ENCODE measurements around the gene GPR62.

GPR62 gene

GRCh38 chr3:51955893-51956770 is 951 bp downstream of the GPR62 start:
- no peak for DNase-seq

- DNase-seq = no peak
Measured at GRCh38 chr3:51957520-51958205, 2.5 kb downstream of the GPR62 start.

GRCh38 chr3:51958603-51959521 is 3.7 kb downstream of the GPR62 start:
- DNase-seq = no peak

- DNase-seq = no peak
Measured at GRCh38 chr3:51959651-51960050, 4.5 kb downstream of the GPR62 start.

- DNase-seq = no peak
Measured at GRCh38 chr3:51960386-51960785, 5.2 kb downstream of the GPR62 start.

GRCh38 chr3:51961011-51961410 is 5.8 kb downstream of the GPR62 start:
- no peak for DNase-seq

GRCh38 chr3:51961602-51962569 is 6.7 kb downstream of the GPR62 start:
- no peak for DNase-seq

GRCh38 chr3:51962854-51963530 is 7.8 kb downstream of the GPR62 start:
- no peak for DNase-seq

- no peak for DNase-seq
Measured at GRCh38 chr3:51963951-51964451, 8.8 kb downstream of the GPR62 start.

GRCh38 chr3:51964521-51964920 is 9.3 kb downstream of the GPR62 start:
- no peak for DNase-seq

- DNase-seq = no peak
Measured at GRCh38 chr3:51966016-51966415, 10.8 kb downstream of the GPR62 start.

GRCh38 chr3:51966486-51966885 is 11.3 kb downstream of the GPR62 start:
- DNase-seq = no peak

GRCh38 chr3:51966922-51967383 is 11.8 kb downstream of the GPR62 start:
- DNase-seq = no peak

GRCh38 chr3:51967384-51968169 is 12.4 kb downstream of the GPR62 start, which contains the start of gene PCBP4:
PCBP4 (minus strand) TSS chr3:51967454; CDS start chr3:51961240, 6,214 bp downstream.
- no peak for DNase-seq

GRCh38 chr3:51968170-51968775 is 13.1 kb downstream of the GPR62 start:
- DNase-seq = no peak

GRCh38 chr3:51968883-51969678 is 13.9 kb downstream of the GPR62 start:
- DNase-seq = no peak

GRCh38 chr3:51969841-51970240 is 14.7 kb downstream of the GPR62 start:
- no peak for DNase-seq

- DNase-seq = no peak
Measured at GRCh38 chr3:51970606-51971300, 15.6 kb downstream of the GPR62 start.
